Gastroesophageal sphincter (tissue), 4 donors: ENCODE results near the gene OLFML2A. TPM values are rescaled to one million over a fixed set of nuclear protein-coding genes. Genes with fewer than 3 reads are reported as not detected.
"Not testable (repeated sequence)": the region's sequence is repeated elsewhere in the genome, so short reads cannot be mapped to it uniquely, and the experiment has no call there.

Source experiments
- ATAC-seq: fragments of 150-250 bp; one replicate; pipeline ENCODE4 v1.9.1; 2016; ENCODE audit warnings: mild to moderate bottlenecking, moderate library complexity
- H3K27ac ChIP-seq, 4 donors: fragments of 200-600 bp; sonication (generic) in 3 of 4; 1 replicate in 3 of 4; 2 replicates in 1 of 4; pipeline ENCODE4 v1.5.1; 2016 to 2019
- H3K27me3 ChIP-seq: fragments of 200-600 bp; sonication (generic); one replicate; pipeline ENCODE4 v1.5.1; 2019
- H3K36me3 ChIP-seq, 2 donors: fragments of 200-600 bp; sonication (generic); one replicate each; pipeline ENCODE4 v1.5.1; 2019; ENCODE audit warnings: control low read depth in 1 of 2
- H3K4me1 ChIP-seq, 3 donors: fragments of 200-600 bp; sonication (generic); 1 replicate in 2 of 3; 2 replicates in 1 of 3; pipeline ENCODE4 v1.5.1; 2016 to 2019; ENCODE audit warnings: control low read depth in 2 of 3
- H3K4me3 ChIP-seq, 2 donors: fragments of 200-600 bp; sonication (generic); one replicate each; pipeline ENCODE4 v1.5.1; 2019; ENCODE audit warnings: mild to moderate bottlenecking in 1 of 2, moderate library complexity in 1 of 2
- H3K9me3 ChIP-seq, 3 donors: fragments of 200-600 bp; sonication (generic); one replicate each; pipeline ENCODE4 v1.5.1; 2017 to 2019; ENCODE audit warnings: control low read depth in 2 of 3
- CTCF ChIP-seq, 4 experiments: fragments of 200-600 bp in 2 of 4; fragments of 450-650 bp in 2 of 4; sonication (generic) in 1 of 4; IDR thresholded peaks; one replicate each; pipeline ENCODE4 v1.5.1; 2017 to 2019; ENCODE audit warnings: antibody characterized with exemption in 4 of 4, mild to moderate bottlenecking in 2 of 4, moderate library complexity in 2 of 4
- EP300 ChIP-seq: sonication (generic); formaldehyde crosslinking; IDR thresholded peaks from one replicate; pipeline ENCODE4 v1.6.1; 2017; ENCODE audit warnings: antibody characterized with exemption, mild to moderate bottlenecking
- POLR2A ChIP-seq, 2 donors: fragments of 450-650 bp; IDR thresholded peaks; one replicate each; pipeline ENCODE4 v1.6.1; 2017; ENCODE audit warnings: antibody characterized with exemption in 2 of 2, mild to moderate bottlenecking in 2 of 2, moderate library complexity in 1 of 2
- POLR2AphosphoS5 ChIP-seq: sonication (generic); formaldehyde crosslinking; IDR thresholded peaks from one replicate; pipeline ENCODE4 v1.6.1; 2017; ENCODE audit warnings: antibody characterized with exemption
- WGBS, 2 donors: methylation state at CpG; one replicate each; pipeline ENCODE4 v1.1.5; 2018; ENCODE audit warnings: low coverage in 1 of 2; 5-methylcytosine and 5-hydroxymethylcytosine counted together
- total RNA-seq, 4 donors: library from RNA; depleted of rRNA; stranded (reverse); fragments of >200 nt; gene quantifications; one replicate each; pipeline ENCODE4 v1.1.0, GENCODE V29; 2016

The OLFML2A gene
- 10 to 100 TPM; 21.7 to 85.7 (median 43.2) TPM for total RNA-seq

GRCh38 chr9:124776954-124777648 is at the start of gene OLFML2A:
TSS of gene OLFML2A (plus strand) at chr9:124777133. CDS start at chr9:124777271, 138 bp downstream.
- TF ChIP-seq POLR2AphosphoS5 (no peak), CTCF (IDR thresholded peaks at IDR 0.05) (peak in 3 of 4 experiments; percentile 26 to 66 (median 55)), POLR2A (IDR thresholded peaks at IDR 0.05) (peak; percentile 24 to 39), EP300 (no peak)
- H3K27ac ChIP-seq: peak within 1 kb of the TSS; percentile 4 to 85 (median 82)
- 1% methylated on average over 22 of the region's 87 CpGs; no CpG with 5 or more reads in 1 of the 2 donors for WGBS, 2 donors

GRCh38 chr9:124730772-124731171 is 46.2 kb upstream of the OLFML2A start:
- Histone ChIP-seq H3K27me3 (no peaks in the 10 kb centered on the region), H3K27ac (no peak overlapping the region), H3K36me3 (no peaks in the 10 kb centered on the region), H3K4me3 (no peak overlapping the region), H3K4me1 (no peaks in the 10 kb centered on the region), H3K9me3 (no peaks in the 10 kb centered on the region)
- WGBS, 2 donors: 100% methylated on average over 2 of the region's 2 CpGs; no CpG with 5 or more reads in 1 of the 2 donors
- no peak for TF ChIP-seq POLR2A (IDR thresholded peaks at IDR 0.05)
- TF ChIP-seq POLR2AphosphoS5: no peak
- ATAC-seq: no peak

More at GRCh38 chr9:124776954-124777648, at the start of gene OLFML2A:
- H3K4me3 ChIP-seq: peak within 1 kb of the TSS; percentile 50 to 82
- peak; percentile 58 for ATAC-seq
- H3K9me3 ChIP-seq: no peaks in the 10 kb centered on the region
- H3K4me1 ChIP-seq: peaks cover 0 to 72% (median 23%) of the 10 kb centered on the region in 3 donors
- no peaks in the 10 kb centered on the region for H3K27me3 ChIP-seq
- no peaks in the 10 kb centered on the region for H3K36me3 ChIP-seq

GRCh38 chr9:124733964-124734740 is 42.8 kb upstream of the OLFML2A start:
- Histone ChIP-seq H3K27ac (no peak overlapping the region), H3K27me3 (no peaks in the 10 kb centered on the region), H3K36me3 (no peaks in the 10 kb centered on the region), H3K4me3 (no peak overlapping the region), H3K4me1 (no peaks in the 10 kb centered on the region), H3K9me3 (no peaks in the 10 kb centered on the region)
- no peak for ATAC-seq
- 81 to 85% methylated on average over 10 of the region's 14 CpGs for WGBS, 2 donors
- TF ChIP-seq EP300: no peak
- TF ChIP-seq CTCF (IDR thresholded peaks at IDR 0.05): no peak
- no peak for TF ChIP-seq POLR2A (IDR thresholded peaks at IDR 0.05)
- no peak for TF ChIP-seq POLR2AphosphoS5

GRCh38 chr9:124734741-124735083 is 42.2 kb upstream of the OLFML2A start:
- not testable (repeated sequence) for H3K4me1 ChIP-seq, ATAC-seq, H3K4me3 ChIP-seq, H3K36me3 ChIP-seq, H3K27ac ChIP-seq, H3K27me3 ChIP-seq, H3K9me3 ChIP-seq
- WGBS, 2 donors: 81 to 92% methylated on average over 4 to 7 of the region's 7 CpGs

- no peaks in the 10 kb centered on the region for H3K27me3 ChIP-seq
- no peak for ATAC-seq
- TF ChIP-seq CTCF (IDR thresholded peaks at IDR 0.05): no peak
- no peak for TF ChIP-seq POLR2AphosphoS5
- H3K4me3 ChIP-seq: no peak overlapping the region
- no peaks in the 10 kb centered on the region for H3K36me3 ChIP-seq
- H3K27ac ChIP-seq: no peak overlapping the region
- no peaks in the 10 kb centered on the region for H3K4me1 ChIP-seq
- no peaks in the 10 kb centered on the region for H3K9me3 ChIP-seq
Measured at GRCh38 chr9:124735121-124735520, 41.8 kb upstream of the OLFML2A start.

- WGBS, 2 donors: 67 to 95% methylated on average over 1 to 5 of the region's 7 CpGs
- H3K4me1 ChIP-seq, ATAC-seq: not testable (repeated sequence)
Measured at GRCh38 chr9:124738075-124738474, 38.9 kb upstream of the OLFML2A start.

More at GRCh38 chr9:124738075-124738474, 38.9 kb upstream of the OLFML2A start:
- not testable (repeated sequence) for H3K9me3 ChIP-seq, H3K27ac ChIP-seq, H3K4me3 ChIP-seq, H3K36me3 ChIP-seq, H3K27me3 ChIP-seq
